ENCODE results near the gene CNTFR.
A peak's percentile ranks its signal among the peaks of the same experiment; 100 is the strongest.

Gene CNTFR

DNA sequence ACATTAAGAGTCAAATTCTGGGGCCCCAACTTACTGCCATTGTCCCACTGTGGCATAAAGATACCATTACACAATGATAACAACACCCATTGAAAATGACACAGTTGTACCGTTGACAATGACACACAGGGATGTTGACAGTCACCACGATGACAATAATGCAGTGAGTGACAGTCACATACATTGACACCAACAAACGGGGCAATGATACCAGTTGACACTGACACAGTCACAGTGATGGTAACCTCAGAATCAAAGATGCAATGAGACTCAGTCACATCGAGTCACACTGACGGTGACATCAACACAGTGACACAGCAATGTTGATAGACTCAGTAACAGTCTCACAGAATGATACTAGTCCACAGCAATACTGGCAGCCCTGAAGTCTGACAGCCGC, 16.9 kb downstream of the CNTFR start:
- no peak for DNase-seq (ENCODE audit: low spot score)

DNA sequence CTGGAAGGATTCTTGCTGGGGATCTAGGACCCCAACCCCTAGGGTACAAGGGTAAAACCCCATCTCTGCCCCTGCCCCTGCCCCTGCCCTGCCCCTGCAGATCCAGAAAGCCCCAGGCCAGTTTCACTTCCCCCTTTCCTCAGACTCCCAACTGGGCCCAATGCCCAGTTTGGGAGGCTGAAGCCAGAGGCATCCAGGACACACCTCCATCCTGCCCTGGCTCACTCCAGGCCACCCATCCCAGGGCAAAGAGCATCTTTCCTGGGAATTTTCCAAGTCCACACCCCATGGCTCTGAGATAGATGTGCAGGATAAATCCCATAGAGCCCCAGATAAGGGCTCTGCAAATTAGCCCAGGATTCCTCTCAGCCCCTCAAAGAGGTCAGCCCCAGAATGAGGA, 17.4 kb downstream of the CNTFR start:
- no peak for DNase-seq (ENCODE audit: low spot score)

DNA sequence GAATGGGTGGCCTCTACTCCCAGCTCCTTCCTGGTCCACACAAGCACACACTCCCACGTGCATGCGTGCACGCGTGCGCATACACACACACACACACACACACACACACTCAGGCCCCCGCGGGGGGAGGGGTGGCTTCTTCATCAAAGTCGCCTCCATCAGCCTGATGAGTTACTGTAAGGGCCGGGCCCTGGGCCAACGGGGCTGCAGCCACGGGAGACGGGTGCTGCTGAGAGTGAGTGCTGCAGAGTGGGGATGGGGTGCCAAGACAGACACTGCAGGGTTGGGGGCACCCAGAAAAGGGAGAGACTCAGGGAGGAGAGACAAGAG, 18.1 kb downstream of the CNTFR start:
- DNase-seq (ENCODE audit: low spot score), result no peak

DNA sequence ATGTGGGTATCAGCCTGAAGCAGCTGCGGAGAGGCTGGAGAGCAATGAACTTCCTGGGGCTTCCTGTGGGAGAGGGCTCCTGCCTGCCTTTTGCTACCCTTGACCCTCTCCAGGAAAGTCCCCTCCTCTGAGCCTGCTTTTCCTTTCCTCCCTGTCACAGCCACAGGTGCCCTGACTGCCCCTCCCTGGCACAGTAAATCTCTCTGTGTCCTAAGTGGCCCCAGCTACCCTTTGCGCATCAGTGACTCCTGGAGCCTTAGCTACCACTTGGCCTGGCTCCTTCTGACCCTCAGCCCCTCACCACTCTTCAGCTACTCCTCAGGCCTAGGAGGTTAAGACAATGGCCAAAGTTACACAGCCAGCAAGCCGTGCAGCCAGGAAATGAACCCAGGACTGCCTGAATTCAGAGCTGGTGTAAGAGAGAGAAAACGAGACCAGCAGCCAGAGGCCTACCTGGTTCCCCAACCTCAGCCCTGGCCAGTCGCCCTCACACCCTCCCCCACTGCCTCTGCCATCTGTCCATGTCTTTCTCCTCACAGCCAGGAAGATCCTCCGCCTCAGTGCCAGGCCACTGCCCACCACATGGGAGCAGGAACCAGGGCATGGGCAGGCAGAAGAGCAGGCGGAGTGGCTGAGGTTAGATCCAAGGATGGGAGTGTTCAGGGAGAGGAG, 18.6 kb downstream of the CNTFR start:
- no peak for DNase-seq (ENCODE audit: low spot score)

DNA sequence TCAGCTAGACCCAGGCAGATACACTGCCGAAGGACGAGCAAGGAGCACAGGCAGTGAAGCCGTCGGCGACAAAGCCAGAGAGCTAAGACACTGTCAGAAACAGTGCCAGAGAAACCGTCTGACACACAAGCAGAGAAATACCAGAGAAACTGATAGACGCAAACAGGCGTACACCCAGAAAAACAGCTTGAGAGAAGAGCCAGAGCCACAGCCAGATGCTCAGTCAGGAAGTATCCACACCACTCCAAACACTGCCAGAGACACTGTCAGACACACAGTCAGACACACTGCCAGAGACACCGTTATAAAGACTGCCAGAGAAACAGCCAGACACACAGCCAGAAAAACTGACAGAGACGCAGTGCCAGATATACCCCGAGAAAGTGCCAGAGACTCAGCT, 19.1 kb downstream of the CNTFR start:
- DNase-seq (ENCODE audit: low spot score), result no peak

DNA sequence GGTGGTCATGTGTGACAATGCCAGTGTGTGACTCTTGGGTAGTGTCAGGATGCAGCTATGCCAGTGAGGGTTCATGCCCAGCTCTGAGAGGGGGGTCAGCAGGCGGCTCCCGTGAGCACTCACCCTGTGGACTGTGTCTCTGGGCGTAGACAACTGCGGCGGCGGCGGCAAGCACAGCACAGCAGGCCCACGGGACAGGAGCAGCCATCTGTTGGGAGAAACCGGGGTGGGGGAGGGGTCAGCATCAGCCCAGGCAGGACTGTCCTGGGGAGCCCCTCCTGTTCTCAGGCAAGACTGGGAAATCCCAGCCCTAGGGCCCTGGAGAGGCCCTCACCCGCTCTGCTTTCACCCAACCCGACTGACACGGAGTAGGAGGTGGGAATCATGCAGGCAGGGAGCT, 20.8 kb downstream of the CNTFR start:
- no peak for DNase-seq (ENCODE audit: low spot score)

DNA sequence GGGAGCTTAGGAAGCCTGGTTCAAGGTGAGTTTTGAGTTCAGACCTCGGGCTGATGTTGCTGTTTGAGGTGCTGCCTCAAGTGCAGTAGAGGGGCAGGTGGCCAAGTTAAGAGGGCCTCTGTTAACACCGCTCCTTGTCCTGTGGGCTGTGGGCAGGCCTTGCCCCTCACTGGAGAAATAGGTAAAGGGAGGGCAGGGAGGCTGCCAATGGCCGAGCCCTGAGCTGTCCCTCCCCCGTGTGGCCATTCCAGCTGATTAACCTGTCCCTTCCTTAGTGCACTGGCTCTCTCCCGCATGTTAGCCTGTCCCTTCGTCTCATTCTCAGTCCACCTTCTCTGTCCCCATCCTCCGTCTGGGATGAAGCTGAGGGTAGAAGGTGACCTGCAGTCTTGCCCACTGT, 21.4 kb downstream of the CNTFR start:
- DNase-seq (ENCODE audit: low spot score), result no peak

DNA sequence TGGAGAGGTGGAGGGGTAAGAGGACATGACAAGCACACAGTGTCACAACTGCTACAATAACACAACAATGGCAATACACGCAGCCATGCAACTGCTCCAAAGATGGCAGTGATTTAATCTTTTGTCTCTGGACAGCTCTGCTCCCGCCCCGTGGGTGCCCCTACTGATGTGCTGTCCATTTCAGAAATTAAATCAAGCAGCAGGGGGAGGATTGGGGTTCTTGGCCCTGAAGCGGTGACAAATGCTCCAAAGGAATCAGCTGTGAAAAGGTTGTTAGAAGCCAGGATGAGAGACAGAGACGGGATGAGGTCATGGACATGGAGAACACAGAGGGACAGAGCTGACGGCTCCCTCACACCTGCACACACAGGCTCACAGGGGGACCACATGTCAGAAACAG, 22.6 kb downstream of the CNTFR start:
- no peak for DNase-seq (ENCODE audit: low spot score)

DNA sequence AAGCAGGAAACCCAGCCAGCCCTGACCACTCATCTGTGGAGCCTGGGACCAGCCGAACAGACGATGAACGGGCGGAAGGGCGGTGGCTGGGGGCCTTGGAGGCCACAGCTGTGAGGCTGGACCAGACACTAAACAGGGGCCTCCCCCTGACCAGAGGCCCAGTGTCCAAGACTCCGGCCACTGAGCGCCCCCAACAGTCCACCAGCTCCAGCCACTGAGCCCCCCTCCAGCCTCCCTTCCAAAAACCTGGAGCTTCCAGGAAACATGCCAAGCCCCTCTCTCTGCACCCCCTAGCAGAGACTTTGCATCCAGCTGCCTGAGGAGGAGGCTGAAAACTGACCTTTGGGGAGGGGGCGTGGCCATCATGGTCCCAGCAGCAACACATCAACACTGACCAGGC, 23.2 kb downstream of the CNTFR start:
- DNase-seq (ENCODE audit: low spot score), result no peak

DNA sequence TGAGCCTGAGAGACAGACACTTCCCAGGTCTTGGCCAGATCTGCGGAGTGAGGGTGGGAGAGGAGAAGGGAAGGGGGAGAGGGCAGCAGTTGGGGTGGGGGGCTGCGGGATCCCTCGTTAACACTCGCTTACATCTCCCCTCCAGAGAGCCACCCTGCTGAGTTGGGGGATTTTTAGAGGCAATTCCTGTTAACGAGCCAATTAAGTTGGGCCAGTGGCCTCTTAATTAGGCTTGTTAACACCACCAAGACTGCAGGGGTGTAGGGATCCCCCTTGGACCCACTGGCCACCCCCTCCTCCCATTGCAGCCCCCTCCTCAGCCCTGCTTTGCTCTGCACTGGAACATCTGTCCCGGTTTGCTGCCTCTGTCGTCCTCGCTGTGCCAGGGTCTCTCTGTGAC, 23.7 kb downstream of the CNTFR start:
- no peak for DNase-seq (ENCODE audit: low spot score)

DNA sequence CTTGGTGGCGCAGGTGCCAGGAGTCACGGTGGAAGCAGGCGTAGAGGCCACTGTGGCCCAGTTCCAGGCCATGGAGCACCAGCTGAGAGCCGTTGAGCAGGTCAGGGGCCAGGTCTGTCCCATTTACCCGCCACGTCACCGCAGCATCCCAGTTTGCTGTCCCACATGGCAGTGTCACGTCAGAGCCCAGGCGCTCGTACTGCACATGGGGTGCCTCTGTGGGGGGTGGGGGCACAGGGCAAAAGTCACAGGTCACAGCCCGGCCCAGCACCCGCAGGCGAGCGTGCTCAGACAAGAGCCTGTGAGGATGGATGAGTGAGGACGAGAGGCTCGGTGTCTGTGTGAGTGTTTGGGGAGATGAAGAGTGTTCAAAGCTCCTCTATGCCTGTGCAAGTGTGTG, 24.9 kb downstream of the CNTFR start:
- no peak for DNase-seq (ENCODE audit: low spot score)

DNA sequence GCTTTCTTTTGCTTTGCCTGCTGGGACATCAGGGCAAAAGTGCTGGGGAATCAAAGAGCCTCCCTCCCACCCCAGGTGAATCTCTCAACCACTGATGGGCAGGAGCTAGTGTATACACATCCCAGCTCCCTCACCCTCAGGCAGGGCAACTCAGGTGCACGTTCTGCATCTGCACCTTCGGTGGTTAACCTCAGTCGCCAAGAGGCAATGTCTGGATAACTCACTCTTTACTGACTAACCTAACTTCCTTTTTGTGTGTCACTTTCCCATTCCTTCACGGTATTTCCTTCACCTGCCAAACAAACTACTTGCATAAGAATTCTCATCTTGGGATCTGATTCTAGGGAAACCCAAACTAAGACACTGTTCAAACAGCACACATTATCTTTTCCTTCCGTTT, 26.3 kb downstream of the CNTFR start:
- no peak for DNase-seq (ENCODE audit: low spot score)

DNA sequence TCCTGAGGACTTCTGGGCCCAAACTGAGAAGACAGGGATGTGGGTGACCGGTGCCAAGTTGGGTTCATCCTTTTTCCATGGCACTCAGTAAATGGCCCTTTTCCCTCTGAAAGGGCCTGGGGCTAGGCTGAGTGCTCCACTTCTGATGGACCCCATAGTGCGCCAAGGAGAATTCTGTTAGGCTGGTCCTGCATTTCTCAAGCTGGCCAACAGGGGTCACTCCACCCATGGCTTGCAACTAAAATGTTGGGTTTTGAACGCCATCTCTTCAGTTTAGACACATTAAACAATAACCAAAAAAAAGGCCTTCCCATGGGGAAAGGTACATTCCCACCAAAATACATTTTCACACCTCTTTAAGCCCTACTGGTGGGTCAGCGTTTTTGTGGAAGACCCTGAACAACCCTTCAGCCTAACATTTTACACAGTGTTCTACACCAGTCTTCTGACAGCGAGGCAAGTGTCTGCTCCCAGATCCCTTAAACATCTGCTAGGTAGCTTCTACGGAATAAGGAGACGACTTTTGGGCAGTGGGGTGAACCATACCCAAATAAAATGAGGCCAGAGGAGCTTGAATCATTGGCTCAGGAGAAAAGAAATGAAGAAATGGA, 27.3 kb downstream of the CNTFR start:
- DNase-seq (ENCODE audit: low spot score), result no peak

DNA sequence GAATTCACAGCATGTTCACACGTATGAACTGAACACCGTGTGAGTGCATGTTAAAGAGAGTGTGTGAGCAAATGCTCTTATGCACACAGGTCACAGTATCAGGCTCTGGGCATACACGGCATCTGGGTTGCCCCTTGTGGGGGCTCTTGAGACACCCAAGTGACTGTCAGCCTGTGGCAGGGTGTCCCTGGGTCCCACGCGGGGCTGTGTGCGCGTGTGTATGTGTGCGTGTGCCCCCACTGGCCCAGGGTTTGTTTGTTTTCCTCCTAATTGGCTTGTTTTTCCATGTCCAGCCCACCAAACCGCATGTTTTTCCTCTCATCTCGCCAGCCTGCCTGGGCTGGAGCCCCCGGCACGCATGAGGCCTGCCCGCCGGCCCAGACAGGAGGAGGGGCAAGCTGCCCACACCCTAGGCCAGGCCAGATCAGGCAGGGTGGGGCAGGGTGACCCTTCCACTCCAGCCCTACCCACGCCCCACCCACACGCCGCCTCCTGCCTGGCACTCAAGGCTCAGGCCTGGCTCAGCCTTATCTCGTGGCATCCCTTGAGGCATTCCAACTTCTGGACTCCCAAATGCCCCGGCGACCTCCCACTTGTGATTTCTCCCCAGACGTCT, 28.8 kb downstream of the CNTFR start:
- no peak for DNase-seq (ENCODE audit: low spot score)

DNA sequence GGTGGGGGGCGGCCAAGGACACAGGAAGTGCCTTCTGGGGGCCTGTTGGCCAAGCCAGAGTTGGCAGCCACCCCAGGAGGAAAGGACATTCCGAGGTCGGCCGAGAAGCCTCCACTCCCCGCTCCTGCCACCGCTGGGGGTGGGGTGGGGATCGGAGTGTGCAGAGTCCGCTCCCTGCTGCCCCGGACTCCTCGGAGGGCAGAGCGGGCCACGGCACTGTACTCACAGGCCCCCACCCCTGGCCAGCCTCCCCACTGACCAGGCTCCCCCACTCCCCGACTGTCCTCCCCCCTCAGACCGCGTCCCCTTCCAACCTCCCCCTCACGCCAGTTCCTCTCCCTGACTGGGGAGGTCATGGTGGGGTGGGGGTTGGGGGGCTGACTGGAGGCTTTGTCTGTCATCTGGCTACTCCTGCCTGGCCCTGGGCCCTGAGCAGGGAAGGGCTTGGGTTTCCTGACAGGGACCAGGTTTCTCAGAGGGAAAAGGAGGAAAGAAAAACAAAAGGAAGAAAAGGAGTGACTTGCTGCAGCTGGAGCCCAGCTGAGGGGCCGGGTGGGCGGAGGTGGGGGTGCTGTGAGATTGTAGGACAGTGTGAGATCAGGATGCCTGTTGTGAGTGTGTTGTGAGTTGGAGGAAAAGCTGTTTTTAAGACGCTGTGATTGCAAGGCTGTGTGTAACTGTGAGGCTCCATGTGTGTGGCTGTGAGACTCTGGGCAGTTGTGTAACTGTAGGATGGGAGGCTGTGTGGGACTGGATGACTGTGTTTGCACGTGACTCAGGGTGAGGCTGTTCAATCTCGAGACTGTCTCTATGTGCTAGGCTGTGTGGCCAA, 29.7 kb downstream of the CNTFR start:
- DNase-seq (ENCODE audit: low spot score), result peak; percentile 31

DNA sequence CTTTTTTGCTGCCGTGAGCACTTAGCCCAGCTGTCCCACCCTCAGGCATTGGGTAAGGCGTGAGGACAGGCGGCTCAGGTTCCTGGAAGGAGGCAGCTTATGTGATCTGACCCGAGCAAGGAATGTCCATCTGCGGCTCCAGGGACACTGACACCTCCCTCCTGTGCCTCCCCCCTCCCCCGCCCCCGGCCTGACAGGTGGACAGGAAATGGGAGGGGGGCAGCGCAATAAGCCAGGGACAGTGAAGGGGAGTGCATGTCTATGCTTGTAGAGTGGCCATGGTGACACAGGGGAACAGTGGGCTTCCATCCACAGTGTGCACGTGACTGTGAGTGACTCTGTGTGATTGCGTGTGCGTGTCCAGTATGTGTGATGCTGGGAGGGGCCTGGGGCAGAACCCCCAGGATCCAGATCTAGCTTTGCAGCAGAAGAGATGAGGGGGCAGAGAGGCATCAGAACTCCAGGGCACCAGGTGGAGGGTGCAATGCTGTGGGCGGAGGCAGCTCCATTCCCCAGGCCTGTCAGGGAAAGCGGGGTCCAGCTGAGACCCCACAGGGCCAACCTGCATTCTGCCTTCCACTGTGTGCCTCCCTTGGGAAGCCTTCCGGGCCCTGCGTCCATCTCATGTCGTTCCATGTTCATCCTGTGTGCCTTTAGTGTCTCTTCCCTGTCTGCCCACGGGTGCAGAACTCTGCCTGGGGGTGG, 30.5 kb downstream of the CNTFR start:
- DNase-seq (ENCODE audit: low spot score), result no peak

DNA sequence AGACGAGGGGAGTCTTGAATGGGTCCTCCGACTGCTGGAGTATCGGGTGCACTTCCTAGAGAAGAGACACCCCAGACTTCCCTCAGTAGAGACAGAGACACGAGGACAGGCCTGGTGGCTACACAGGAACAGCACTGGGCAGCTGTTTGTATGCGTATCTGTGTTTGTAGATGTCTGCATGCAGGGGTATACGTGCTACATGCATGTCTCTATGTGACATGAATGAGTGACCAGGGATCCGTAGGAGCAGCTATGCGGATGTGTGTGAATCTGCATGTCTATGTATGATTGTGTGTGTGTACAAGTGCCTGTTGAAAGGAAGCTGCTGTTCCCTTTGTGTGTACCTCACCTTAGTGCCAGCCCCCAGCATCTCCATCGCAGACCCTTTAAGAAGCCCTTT, 31.2 kb downstream of the CNTFR start:
- DNase-seq (ENCODE audit: low spot score), result no peak

DNA sequence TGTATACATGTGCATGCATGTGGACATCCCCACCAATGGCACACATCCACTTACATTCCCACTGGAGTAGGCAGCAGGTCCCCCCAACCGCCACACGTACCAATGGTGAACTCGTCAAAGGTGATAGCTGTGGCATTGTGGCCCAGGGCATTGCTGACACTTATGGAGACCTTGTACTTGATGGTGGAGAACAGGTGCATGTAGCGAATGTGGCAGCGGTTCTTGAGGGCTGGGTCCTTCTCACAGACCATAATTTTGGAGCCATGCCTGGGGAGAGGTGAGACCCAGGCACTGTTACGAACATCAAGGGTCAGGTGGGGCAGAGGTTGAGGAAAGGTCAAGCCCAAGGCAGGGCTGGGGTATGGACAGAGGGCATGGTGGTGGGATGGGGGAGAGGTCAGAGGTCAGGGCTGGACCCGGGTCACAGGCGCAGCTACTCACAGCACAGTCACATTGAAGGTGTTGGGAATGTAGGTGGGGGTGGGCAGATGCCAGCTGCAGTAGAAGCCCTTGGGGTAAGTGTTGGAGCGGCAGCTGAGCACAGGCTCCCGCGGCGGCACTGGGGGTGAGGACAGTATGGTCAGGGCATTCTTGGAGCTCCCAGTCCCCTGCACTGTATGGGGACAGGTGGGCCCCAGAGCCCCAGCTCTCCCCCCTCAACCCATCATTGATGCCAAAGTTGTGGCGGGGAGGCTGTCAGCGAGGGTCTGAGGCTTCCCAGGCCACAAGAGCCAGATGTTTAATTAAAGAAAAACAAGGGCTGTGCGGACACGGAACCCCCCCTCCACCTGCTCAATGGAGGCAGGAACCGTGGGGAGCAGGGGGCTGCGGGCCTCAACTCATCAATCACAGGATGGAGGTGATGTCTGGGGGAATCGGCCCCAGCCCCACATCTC, 31.9 kb downstream of the CNTFR start:
- DNase-seq (ENCODE audit: low spot score), result no peak

DNA sequence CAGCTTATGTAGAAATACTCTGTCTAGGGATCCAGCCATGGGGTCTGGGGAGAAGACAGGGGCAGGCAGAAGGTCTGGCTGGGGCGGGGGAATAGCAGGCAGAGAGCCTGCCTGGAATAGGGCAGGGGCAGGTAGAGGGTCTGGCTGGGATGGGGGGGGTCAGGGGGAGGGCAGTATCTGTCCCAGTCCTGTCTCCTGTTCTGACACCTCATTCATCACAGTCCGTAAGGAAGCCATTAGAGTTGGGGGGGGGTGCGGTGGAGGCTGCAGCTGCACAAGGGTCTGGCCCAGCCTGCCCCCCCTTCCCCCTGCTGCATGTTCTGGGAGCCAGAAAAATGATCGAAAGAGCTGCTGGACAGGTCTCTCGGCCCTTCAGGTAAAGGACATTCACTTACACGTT, 32.6 kb downstream of the CNTFR start:
- DNase-seq (ENCODE audit: low spot score), result no peak

DNA sequence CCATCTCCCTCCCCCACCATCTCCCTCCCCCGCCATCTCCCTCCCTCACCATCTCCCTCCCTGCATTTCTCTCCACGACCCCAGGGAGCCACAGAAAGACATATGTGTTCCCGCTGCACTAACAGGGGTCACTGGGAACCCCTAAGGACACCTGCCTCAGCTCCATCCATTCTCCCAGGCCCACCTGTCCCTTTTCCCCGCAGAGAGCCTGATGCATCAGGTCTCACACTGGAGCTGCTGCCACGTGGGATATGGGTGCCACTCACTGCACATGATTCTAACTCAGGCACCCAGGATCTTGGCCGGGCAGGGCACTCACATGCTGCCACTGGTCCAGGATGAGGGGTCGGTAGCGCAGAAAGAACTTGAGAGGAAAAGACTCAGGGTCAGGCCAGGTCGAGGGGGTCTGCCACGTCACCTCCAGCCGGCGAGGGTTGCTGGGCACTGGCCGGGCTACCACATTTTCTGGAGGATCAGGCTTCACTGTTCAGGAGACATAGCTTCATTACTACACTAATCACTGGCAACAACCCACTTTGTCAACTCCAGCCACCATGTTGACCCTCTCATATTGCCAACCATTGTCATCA, 33.5 kb downstream of the CNTFR start:
- DNase-seq (ENCODE audit: low spot score), result no peak

DNA sequence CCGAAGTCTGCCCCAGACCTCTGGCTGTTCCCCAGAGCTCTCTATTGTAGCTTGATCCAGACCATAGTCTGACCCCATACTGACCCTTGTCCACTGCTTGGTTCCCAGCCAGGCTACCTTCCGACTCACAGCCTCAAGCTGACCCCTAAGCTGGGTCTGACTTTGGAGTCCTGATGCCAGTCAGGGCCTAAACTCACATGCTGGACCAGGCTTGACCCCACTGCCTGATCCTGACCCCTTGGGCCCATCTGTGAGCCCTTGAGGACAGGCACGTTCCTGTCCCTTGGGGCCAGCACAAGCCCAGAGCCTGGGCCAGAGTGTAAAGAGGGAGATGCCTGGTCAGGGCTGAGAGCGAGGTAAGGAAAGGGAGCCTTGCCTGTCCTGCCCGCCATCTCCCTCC, 34.0 kb downstream of the CNTFR start:
- no peak for DNase-seq (ENCODE audit: low spot score)
